Loucy (cell line): Measurements from ENCODE around the gene ZNF593.

Experiments used
- EZH2phosphoT487 ChIP-seq: fragments of 200-600 bp; IDR thresholded peaks from 2 replicates; pipeline ENCODE4 v1.6.1; 2018; ENCODE audit warnings: antibody characterized with exemption, mild to moderate bottlenecking, moderate library complexity, borderline replicate concordance
- TF ChIP-seq, protein P1 (sequence below): fragments of 200-600 bp; sonication (generic); conservative IDR thresholded peaks from 2 replicates; pipeline ENCODE4 v1.5.1; 2014; ENCODE audit warnings: mild to moderate bottlenecking, antibody characterized with exemption, low read length

DNA sequence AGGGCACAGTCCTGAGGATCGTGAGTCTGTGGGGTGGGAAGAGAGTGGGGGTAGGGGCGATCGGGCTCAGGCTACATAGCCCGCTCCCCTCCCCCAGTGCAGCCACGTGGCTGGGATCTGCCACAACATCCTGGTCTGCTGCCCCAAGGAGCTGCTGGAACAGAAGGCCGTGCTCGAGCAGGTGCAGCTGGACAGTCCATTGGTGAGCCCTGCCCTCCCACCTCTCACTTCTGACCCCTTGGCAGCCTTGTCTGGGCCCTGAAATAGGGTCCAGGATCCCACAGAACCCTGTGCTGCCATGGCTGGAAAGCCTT lies 12.6 kb downstream of the ZNF593 start:
- TF ChIP-seq, protein P1, sequence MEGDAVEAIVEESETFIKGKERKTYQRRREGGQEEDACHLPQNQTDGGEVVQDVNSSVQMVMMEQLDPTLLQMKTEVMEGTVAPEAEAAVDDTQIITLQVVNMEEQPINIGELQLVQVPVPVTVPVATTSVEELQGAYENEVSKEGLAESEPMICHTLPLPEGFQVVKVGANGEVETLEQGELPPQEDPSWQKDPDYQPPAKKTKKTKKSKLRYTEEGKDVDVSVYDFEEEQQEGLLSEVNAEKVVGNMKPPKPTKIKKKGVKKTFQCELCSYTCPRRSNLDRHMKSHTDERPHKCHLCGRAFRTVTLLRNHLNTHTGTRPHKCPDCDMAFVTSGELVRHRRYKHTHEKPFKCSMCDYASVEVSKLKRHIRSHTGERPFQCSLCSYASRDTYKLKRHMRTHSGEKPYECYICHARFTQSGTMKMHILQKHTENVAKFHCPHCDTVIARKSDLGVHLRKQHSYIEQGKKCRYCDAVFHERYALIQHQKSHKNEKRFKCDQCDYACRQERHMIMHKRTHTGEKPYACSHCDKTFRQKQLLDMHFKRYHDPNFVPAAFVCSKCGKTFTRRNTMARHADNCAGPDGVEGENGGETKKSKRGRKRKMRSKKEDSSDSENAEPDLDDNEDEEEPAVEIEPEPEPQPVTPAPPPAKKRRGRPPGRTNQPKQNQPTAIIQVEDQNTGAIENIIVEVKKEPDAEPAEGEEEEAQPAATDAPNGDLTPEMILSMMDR = no peak
- no peak for TF ChIP-seq EZH2phosphoT487
